Liver (tissue), 9 donors: ENCODE data around the gene CYP11A1. TPM values are rescaled to one million over a fixed set of nuclear protein-coding genes. Genes with fewer than 3 reads are reported as not detected.

Experiments used
- DNase-seq: peaks from one replicate; pipeline ENCODE4 v3.0.0-alpha.2; 2017; ENCODE audit warnings: low spot score
- H3K27ac ChIP-seq, 2 donors: one replicate each; pipeline ENCODE4 v1.7.0; 2013; ENCODE audit warnings: inconsistent platforms in 2 of 2, low read length in 2 of 2, control low read depth in 1 of 2, low read depth in 1 of 2, mild to moderate bottlenecking in 1 of 2
- H3K27me3 ChIP-seq, 4 donors: one replicate each; pipeline versions ENCODE4 v1.6.1 to v1.7.0; 2013; ENCODE audit warnings: low read length in 3 of 4, inconsistent platforms in 1 of 4, mild to moderate bottlenecking in 1 of 4, moderate library complexity in 1 of 4; ENCODE audit not compliant: control insufficient read depth in 4 of 4, insufficient read depth in 4 of 4
- H3K36me3 ChIP-seq, 4 donors: one replicate each; pipeline versions ENCODE4 v1.6.1 to v1.7.0; 2013; ENCODE audit warnings: low read length in 3 of 4, mild to moderate bottlenecking in 3 of 4, low read depth in 1 of 4, moderate library complexity in 1 of 4; ENCODE audit not compliant: control insufficient read depth in 4 of 4, insufficient read depth in 3 of 4
- H3K4me1 ChIP-seq, 4 donors: one replicate each; pipeline versions ENCODE4 v1.6.1 to v1.7.0; 2013; ENCODE audit warnings: low read length in 3 of 4, mild to moderate bottlenecking in 3 of 4, moderate library complexity in 1 of 4; ENCODE audit not compliant: control insufficient read depth in 4 of 4, insufficient read depth in 4 of 4
- H3K4me3 ChIP-seq, 3 donors: one replicate each; pipeline versions ENCODE4 v1.6.1 to v1.7.0; 2013; ENCODE audit warnings: low read length in 3 of 3, control low read depth in 1 of 3, low read depth in 1 of 3, mild to moderate bottlenecking in 1 of 3
- H3K9ac ChIP-seq, 2 donors: one replicate each; pipeline ENCODE4 v1.7.0; 2013; ENCODE audit warnings: low read length in 2 of 2, mild to moderate bottlenecking in 2 of 2, moderate library complexity in 2 of 2, control low read depth in 1 of 2, low read depth in 1 of 2
- H3K9me3 ChIP-seq, 4 donors: one replicate each; pipeline versions ENCODE4 v1.6.1 to v1.7.0; 2013; ENCODE audit warnings: low read length in 3 of 4; ENCODE audit not compliant: control insufficient read depth in 4 of 4
- CTCF ChIP-seq: fragments of 150-350 bp; IDR thresholded peaks from 2 replicates; pipeline ENCODE4 v1.5.1; 2017; ENCODE audit warnings: improper control_type of control experiment, low read depth, low read length; ENCODE audit not compliant: missing input control
- EGR1 ChIP-seq, 2 donors: IDR thresholded peaks; 2 replicates each; pipeline ENCODE4 v1.6.1; 2016 to 2018; ENCODE audit warnings: antibody characterized with exemption in 2 of 2, low read depth in 2 of 2
- FOXA2 ChIP-seq: IDR thresholded peaks from 2 replicates; pipeline ENCODE4 v1.6.1; 2016; ENCODE audit warnings: antibody characterized with exemption
- GABPA ChIP-seq, 2 donors: IDR thresholded peaks in 1 of 2; conservative IDR thresholded peaks in 1 of 2; 2 replicates each; pipeline ENCODE4 v1.6.1; 2016; ENCODE audit warnings: antibody characterized with exemption in 2 of 2, mild to moderate bottlenecking in 1 of 2, moderate library complexity in 1 of 2
- HNF4A ChIP-seq, 2 donors: conservative IDR thresholded peaks; 2 replicates each; pipeline ENCODE4 v1.6.1; 2016; ENCODE audit warnings: antibody characterized with exemption in 2 of 2, mild to moderate bottlenecking in 2 of 2
- HNF4G ChIP-seq: IDR thresholded peaks from 2 replicates; pipeline ENCODE4 v1.6.1; 2016; ENCODE audit warnings: antibody characterized with exemption
- MAX ChIP-seq: IDR thresholded peaks from 2 replicates; pipeline ENCODE4 v1.6.1; 2016; ENCODE audit warnings: antibody characterized with exemption
- NR2F2 ChIP-seq: IDR thresholded peaks from 2 replicates; pipeline ENCODE4 v1.6.1; 2016; ENCODE audit warnings: antibody characterized with exemption
- RAD21 ChIP-seq, 2 donors: IDR thresholded peaks; 2 replicates each; pipeline ENCODE4 v1.6.1; 2016; ENCODE audit warnings: antibody characterized with exemption in 2 of 2, mild to moderate bottlenecking in 2 of 2
- REST ChIP-seq: IDR thresholded peaks from 2 replicates; pipeline ENCODE4 v1.6.1; 2016; ENCODE audit warnings: antibody characterized with exemption, mild to moderate bottlenecking
- RXRA ChIP-seq, 2 donors: IDR thresholded peaks; 2 replicates each; pipeline ENCODE4 v1.6.1; 2017 to 2018; ENCODE audit warnings: antibody characterized with exemption in 2 of 2, mild to moderate bottlenecking in 1 of 2
- SP1 ChIP-seq: IDR thresholded peaks from 2 replicates; pipeline ENCODE4 v1.6.1; 2018; ENCODE audit warnings: antibody characterized with exemption, mild to moderate bottlenecking
- ZBTB33 ChIP-seq: IDR thresholded peaks from 2 replicates; pipeline ENCODE4 v1.6.1; 2016; ENCODE audit warnings: antibody characterized with exemption
- WGBS: extraction: QIAGEN DNeasy Blood & Tissue Kit; methylation state at CpG from one replicate; pipeline ENCODE4 v1.1.7; 2013; 5-methylcytosine and 5-hydroxymethylcytosine counted together
- polyA plus RNA-seq, 2 donors: library from polyadenylated mRNA; stranded (reverse) in 1 of 2; unstranded in 1 of 2; fragments of 200-250 nt in 1 of 2; fragments of >200 nt in 1 of 2; fragmentation: Nextera tagmentation in 1 of 2; extraction: Ambion mirVana in 1 of 2; gene quantifications; one replicate each; pipeline versions ENCODE4 v1.2.1 to v1.2.3, GENCODE V29; 2013 to 2015
- total RNA-seq, 2 donors: library from RNA; depleted of rRNA; stranded (reverse); fragments of >200 nt; gene quantifications; one replicate each; pipeline ENCODE4 v1.2.3, GENCODE V29; 2014
- donor health status: healthy.
- donor health status: healthy.
- donor health status: healthy.
- donor health status: healthy.
- donor health status: healthy.

Gene CYP11A1
- total and polyA plus RNA-seq, 4 donors, result 0.47 to 2.3 (median 1.9) TPM

- TF ChIP-seq REST (no peak), FOXA2 (no peak), HNF4A (conservative IDR thresholded peaks at IDR 0.05) (no peak), SP1 (no peak), NR2F2 (no peak), RXRA (IDR thresholded peaks at IDR 0.05) (no peak)
Measured at GRCh38 chr15:74314795-74315438, 52.5 kb downstream of the CYP11A1 start (continued).

GRCh38 chr15:74313889-74314288, 53.6 kb downstream of the CYP11A1 start:
- H3K27me3 ChIP-seq, result peaks cover 0 to 6% (median 0%) of the 10 kb centered on the region in 4 donors
- DNase-seq, result no peak
- no peak overlapping the region for H3K27ac ChIP-seq
- TF ChIP-seq GABPA (IDR thresholded peaks at IDR 0.05 in 1 of 2, conservative IDR thresholded peaks at IDR 0.05 in 1 of 2) (no peak), HNF4G (no peak), MAX (no peak), CTCF (no peak), RXRA (IDR thresholded peaks at IDR 0.05) (no peak), ZBTB33 (no peak), FOXA2 (no peak), EGR1 (IDR thresholded peaks at IDR 0.05; ENCODE audit: low read depth in 2 of 2) (no peak), RAD21 (IDR thresholded peaks at IDR 0.05) (no peak)
- no peaks in the 10 kb centered on the region for H3K9me3 ChIP-seq
- no peak overlapping the region for H3K4me3 ChIP-seq
- H3K9ac ChIP-seq, result no peak overlapping the region
- H3K4me1 ChIP-seq, result no peaks in the 10 kb centered on the region
- H3K36me3 ChIP-seq, result no peaks in the 10 kb centered on the region
- 87% methylated on average over 7 of the region's 7 CpGs for WGBS
